NCI-H748 (cell line): ENCODE results near the gene MAPK1.
"Not testable (repeated sequence)": the region's sequence is repeated elsewhere in the genome, so short reads cannot be mapped to it uniquely, and the experiment has no call there.

ENCODE experiments used
- DNase-seq: peaks from one replicate; lab custom pipeline; 2025; ENCODE audit not compliant: unreplicated experiment; lab: John Stamatoyannopoulos, UW

MAPK1 gene

DNA sequence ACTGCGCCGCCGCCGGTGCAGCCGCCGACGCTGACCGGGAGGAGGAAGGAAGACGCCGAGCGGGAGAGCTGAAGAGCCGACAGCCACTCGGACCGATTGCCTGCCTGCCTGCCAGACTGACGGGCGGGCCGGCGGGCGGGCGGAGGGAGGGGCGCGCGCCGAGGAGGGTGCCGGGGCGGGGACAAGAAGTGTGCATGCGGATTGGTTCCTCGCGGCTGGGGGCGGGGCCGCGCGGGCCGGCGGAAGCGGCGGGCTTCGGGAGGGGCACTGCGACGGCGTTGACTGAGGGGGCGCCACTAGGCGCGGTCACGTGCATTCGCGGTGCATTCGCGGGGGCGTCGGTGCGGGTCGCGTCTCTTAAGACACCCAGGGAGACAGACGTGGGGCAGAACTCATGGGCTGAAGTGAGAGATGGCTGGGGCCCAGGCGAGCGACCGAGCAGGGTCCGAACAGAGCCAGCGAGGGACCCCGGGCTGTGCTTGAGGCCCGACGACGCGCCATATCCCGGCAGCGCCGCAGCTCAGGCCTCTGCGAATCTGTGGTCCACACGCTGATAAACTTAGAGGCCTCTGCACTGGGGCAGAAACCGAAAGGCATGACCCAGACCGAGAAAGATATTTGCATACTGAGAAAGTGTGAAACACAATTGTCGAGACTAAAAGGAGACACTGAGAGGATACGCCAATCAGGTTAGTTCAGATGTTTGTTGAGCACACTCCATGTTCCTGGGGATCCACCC lies at the start of gene MAPK1:
Gene MAPK1 (minus strand): TSS at position 118 of the 739 bp plus-strand sequence. CDS start 205 bp downstream, outside the sequence.
- peak; percentile 84 for DNase-seq

DNA sequence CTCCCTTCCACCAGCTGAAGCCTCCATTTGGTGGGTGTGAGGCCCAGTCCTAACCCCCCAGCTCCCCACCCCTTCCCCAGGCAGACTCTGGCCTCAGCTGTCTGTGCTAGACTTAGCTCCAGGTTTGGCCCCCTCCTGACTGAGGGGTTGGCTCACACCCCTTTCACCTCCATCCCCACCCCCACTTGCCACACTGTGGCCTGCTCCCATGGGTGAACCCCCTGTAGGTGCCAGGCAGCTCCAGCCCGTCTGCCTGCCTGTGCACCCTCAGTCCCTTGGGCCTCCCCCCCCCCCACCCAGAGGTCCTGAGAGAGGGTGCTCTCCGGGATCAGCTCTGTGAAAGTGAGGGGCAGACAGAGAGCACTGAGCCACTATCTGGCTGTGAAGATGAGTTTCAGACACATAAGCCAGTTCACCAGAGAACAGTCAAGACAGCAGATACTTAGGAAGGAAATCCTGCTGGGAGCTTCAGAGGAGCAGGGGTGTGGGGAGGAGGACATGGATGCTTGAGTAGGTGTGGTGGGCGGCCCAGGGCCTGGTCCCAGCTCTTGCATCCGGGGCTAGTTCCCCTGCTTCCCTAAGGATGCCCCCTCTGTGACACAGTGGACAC lies 49.0 kb upstream of the MAPK1 start:
- no peak for DNase-seq

DNA sequence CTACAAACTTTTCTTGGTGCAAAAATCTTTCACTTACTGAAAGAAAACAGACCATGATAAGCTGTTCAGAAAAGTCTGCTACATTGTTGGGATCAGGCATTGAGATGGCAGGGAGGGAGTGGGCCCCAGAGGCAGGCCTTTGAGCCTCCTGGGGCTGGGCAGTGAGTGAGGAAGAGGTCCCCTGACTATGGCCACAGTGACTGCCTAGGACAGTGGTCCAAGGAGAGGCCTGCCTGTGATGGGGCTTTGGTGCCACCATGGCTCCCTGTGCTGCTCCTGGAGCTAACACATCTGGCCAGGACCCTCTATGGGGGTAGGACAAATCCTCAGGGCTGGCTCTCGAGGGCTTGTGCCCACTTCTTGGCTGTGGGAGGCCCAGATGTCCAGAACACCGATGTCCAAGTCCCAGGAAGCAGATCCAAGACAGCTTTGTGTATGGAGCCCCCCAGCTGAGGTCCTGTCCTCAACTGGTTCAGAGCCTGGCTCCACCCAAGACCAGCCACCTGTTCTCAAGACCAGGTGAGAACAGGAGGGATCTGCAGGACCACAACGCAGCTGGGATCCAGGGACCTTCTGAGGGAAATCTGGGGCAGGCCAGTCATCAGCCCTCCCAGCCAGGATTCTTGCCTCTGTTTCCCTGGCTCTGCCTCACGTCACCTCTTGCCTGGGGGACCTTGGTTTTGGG lies 48.3 kb upstream of the MAPK1 start:
- no peak for DNase-seq

DNA sequence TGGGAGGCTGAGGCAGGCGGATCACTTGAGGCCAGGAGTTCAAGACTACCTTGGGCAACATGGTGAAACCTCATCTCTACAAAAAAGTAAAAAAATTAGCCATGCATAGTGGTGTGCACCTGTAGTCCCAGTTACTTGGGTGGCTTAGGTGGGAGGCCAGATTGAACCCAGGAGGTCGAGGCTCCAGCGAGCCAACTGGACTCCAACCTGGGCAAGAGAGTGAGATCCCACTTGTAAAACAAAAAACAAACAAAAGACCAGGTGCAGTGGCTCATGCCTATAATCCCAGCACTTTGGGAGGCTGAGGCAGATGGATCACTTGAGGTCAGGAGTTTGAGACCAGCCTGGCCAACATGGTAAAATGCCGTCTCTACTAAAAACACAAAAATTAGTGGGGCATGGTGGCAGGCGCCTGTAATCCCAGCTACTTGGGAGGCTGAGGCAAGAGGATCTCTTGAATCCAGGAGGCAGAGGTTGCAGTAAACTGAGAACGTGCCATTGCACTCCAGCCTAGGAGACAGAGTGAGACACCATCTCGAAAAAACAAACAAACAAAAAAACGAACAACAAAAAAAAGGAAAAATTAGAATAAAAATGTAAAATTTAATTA lies 46.7 kb upstream of the MAPK1 start:
- not testable (repeated sequence) for DNase-seq

DNA sequence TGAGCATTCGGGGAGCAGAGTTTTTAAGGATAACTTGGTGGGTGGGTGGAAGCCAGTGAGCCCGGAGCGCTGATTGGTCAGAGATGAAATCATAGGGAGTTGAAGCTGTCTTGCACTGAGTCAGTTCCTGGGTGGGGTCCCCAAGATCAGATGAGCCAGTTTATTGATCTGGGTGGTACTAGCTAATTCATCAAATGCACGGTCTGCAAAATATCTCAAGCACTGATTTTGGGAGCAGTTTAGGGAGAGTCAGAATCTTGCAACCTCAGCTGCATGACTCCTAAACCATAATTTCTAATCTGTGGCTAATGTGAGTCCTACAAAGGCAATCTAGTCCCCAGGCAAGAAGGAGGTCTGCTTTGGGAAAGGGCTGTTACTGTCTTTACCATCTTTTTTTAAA lies 42.9 kb upstream of the MAPK1 start:
- not testable (repeated sequence) for DNase-seq

DNA sequence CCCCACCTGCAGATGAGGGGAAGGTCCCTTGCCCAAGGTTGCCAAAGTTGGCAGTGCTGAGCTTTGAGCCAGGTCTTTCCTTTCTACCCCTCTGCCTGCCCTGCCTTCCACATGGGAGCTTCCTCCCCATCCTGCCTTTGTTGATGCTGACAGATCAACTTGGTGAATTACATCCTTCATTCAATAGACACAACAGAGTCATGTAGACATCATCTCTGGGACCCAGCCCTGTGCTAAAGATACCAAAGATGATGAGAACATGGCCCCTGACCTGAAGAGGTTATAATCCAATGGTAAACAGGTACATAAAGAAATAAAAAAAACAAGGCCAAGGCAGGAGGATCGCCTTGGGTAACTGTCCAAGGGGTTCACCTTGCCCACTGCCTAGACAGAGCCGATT lies 42.4 kb upstream of the MAPK1 start:
- no peak for DNase-seq

DNA sequence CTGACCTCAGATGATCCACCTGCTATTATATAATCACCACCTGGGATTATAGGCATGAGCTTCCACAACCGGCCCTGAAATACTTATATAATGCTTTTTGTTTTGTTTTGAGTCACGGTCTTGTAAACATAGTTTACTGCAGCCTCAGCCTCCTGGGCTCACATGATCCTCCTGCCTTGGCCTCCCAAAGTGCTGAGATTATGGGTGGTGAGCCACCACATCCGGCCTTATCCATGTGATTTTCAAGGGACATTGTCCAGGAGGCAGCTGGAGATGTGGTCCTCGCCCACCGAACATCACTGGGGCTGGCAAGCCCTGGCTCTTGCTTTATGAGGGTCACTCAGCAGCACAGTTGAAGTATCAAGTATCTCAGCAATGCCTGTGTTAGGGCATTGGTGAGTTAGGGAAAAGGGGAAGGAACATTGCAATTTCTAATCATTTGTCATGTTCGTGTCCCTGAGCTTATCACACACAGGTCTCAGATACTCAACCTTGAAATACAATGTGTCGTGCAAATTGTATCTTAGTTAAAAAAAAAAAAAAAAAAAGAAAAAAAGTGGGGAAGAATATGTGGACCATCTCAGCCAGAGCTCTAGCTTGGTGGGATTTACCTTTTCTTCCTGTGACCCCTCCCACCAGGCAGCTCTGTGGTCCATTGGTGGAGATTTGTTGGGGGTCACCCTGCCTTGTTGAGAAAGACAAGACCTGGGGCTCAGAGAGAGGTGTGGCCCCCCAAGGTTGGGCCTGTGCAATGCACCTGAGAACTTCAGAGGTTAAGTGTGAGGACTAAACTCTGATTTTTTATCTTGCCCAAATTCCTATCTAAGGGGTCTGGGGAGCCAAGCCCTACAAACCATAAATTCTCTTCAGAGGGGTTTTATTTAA lies 40.4 kb upstream of the MAPK1 start:
- DNase-seq = no peak

DNA sequence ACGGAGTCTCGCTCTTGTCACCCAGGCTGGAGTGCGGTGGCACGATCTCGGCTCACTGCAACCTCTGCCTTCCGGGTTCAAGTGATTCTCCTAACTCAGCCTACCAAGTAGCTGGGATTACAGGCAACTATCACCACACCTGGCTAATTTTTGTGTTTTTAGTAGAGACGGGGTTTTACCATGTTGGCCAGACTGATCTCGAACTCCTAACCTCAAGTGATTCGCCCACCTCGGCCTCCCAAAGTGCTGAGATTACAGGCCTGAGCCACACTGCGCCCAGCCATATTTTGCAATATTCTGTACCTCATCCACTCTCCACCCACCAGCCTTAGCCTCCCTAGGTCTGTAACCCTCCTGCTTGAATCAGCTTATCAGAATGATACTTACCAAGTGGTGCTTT lies 37.8 kb upstream of the MAPK1 start:
- DNase-seq = not testable (repeated sequence)

DNA sequence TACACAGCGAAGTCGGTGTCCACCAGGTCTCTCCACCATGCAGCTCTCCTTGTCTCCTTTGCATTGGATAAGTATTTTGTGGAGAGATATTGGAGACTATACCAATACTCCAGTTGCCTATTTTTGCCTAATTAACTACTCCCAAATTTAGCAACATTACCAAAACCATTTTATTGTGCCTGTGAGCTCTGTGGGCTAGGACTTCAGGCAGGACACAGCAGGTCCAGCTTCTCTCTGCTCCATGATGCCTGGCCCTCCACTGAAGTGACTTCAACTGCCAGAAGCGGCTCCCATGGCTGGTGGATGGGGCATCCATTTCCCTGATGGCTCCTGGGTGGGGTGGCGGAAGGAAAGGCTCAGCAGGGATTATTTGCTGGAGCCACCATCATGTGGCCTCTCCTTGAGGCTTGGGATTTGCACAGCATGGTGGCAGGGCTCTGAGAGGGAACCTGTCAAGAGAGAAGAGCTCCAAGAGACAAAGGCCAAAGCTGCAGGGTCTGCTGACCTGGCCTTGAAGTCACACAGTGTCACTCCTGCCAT lies 36.9 kb upstream of the MAPK1 start:
- DNase-seq = no peak

DNA sequence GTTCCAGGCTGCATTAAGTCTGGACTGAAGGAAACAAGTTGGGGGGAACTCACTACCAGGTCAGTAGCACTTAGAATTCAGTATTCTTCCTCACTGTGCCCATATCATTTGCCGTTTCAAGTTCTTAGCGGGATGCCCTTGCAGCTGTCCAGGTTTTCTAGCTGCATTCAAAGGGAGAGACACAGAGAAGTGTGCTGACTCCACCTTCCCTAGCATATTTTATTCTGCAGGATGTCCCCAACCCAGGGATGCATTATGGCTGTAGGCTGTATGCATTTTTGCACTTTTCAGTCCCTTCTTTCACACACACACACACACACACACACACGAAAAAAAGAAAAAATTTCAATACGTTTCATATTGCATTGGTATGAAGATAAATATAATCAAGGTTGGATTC lies 35.8 kb upstream of the MAPK1 start:
- no peak for DNase-seq

DNA sequence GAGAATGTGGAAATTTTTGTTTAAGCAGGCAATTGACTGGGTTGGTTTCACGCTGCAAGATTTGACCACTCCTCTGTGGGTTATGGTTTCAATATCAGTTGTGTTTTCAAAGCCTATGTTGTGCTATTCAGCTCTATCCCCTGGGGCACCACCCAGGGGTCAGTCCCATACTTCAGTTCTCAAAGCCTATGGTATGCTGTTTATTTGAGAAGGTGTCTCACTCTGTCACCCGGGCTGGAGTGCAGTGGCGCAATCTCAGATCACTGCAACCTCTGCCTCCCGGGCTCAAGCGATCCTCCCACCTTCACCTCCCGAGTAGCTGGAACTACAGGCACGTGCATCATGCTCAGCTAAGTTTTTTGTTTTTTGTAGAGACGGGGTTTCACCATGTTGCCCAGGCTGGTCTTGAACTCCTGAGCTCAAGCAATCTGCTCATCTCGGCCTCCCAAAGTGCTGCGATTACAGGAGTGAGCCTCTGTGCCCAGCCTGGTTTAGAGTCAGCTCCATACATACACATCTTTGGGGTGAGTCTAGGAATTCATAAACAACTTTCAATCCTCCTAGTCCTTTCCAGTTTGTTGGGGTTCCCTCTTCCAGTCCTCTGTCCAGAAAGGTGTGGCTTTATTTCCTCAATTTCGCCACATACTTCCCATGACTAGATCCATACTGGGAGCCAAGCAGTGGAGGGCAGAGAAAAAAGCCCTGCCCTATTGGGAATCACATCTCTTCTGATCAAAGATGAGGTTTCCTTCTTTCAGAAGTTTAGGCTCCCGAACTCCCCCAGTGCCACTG lies 35.0 kb upstream of the MAPK1 start:
- DNase-seq = no peak

DNA sequence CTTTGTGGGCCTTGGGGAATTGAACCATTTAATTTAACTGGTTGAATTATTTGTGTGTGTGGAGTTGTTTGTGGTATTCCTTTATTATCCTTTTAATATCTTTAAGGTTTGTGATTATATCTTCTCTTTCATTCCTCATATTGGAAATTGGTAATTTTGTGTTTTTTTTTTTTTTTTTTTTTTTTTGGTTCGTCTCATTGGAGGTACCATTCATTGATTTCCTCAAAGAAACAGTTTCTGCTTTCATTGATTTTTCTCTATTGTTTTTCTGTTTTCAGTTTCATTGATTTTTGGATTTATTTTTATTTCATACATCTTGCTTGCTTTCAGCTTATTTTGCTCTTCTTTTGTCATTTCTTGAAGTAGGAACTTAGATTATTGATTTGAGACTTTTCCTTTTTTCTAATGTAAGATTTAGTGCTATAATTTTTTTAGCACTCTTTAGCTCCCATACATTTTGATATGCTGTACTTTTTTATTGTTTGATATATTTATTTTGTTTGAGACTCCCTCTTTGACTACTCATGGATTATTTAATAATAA lies 31.0 kb upstream of the MAPK1 start:
- DNase-seq = no peak

DNA sequence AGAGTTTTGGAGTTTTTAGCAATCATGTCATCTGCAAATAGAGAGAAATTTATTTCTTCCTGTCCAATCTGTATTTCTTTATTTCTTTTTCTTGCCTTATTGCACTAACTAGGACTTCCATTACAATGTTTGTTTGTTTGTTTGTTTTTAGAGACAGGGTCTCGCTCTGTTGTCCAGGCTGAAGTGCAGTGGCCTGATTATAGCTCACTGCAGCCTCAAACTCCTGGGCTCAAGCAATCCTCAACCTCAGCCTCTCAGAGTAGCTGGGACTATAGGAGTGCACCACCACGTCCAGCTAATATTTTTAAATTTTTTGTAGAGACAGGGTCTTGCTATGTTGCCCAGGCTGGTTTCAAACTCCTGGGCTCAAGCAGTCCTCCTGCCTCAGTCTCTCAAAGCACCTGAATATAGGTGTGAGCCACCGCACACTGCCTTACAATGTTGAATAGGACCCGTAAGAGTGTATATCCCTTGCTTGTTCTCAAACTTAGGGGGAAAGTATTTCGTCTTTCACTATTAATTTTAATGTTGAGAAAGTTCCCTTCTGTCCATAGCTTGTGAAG lies 29.6 kb upstream of the MAPK1 start:
- DNase-seq = no peak

DNA sequence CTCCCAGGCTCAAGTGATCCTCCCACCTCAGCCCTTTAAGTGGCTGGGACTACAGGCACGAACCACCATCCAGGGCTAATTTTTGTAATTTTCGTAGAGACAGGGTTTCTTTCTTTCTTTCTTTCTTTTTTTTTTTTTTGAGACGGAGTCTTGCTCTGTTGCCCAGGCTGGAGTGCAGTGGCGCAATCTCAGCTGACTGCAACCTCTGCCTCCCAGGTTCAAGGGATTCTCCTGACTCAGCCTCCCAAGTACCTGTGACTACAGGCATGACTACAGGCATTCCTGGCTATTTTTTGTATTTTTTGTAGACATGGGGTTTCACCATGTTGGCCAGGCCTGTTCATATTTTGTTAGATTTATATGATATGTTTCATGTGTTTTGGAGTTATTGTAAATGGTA lies 28.8 kb upstream of the MAPK1 start:
- not testable (repeated sequence) for DNase-seq

DNA sequence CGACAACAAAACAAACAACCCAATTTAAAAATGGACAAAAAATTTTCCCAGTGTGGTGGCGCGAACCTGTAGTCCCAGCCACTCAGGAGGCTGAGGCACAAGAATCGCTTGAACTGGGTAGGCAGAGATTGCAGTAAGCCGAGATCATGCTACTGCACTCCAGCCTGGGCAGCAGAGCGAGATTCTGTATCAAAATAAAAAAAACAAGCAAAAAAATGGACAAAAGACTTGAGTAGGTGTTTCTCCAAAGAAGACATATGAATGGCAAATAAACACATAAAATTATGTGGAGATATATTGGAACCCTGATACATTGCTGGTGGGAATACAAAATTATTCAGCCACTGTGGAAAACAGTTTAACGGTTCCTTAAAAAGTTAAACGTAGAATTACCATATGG lies 27.4 kb upstream of the MAPK1 start:
- no peak for DNase-seq

DNA sequence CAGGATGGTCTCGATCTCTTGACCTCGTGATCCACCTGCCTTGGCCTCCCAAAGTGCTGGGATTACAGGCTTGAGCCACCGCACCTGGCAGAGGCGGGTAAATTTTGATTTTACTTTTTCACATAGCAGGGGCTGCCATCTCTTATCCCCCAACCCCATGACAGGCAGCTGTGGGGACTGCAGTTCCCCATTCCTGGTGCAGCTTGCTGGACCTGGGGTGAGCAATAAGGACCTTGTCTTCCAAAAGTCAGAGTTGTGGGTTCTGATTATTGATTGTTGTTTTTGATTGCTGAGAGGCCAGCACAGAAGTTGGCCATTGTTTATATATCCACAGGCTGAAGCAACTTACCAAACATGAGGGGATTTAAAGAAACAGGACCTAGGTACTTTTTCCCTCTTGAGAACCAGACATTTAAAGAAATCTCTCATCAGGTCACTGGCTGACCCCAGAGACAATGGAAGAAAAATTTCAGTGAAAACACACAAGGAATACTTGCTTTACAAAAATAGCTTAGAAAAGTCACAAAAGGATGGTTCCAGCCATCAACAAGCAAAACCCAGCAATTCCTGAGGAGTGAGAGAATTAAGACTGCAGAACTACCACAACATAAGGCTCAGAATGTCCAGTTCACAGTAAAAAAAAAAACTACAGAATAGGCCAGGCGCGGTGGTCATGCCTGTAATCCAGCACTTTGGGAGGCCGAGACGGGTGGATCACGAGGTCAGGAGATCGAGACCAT lies 22.0 kb upstream of the MAPK1 start:
- DNase-seq = no peak

DNA sequence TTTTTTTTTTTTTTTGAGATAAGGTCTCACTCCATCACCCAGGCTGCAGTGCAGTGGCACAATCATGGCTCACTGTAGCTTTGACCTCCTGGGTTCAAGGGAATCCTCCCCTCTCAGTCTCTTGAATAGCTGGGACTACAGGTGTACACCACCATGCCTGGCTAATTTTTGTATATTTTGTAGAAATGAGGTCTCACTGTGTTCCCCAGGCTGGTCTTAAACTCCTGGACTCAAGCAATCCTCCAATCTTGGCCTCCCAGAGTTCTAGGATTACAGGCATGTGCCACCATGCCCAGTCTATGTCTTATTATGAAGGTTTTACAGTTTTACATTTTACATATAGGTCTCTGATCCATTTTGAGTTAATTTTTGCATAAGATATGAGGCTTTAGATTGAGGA lies 20.4 kb upstream of the MAPK1 start:
- no peak for DNase-seq

DNA sequence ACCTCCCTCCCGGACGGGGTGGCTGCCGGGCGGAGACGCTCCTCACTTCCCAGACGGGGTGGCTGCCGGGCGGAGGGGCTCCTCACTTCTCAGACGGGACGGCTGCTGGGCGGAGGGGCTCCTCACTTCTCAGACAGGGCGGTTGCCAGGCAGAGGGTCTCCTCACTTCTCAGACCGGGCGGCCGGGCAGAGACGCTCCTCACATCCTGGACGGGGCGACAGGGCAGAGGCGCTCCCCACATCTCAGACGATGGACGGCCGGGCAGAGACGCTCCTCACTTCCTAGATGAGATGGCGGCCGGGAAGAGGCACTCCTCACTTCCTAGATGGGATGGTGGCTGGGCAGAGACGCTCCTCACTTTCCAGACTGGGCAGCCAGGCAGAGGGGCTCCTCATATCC lies 16.5 kb upstream of the MAPK1 start:
- not testable (repeated sequence) for DNase-seq
